ENCODE results near the gene ATP10D. TPM values are rescaled to one million over a fixed set of nuclear protein-coding genes. Genes with fewer than 3 reads are reported as not detected.

Gene ATP10D
- total and polyA plus RNA-seq, 12 donors: 2.8 to 15.7 (median 8.6) TPM

DNA sequence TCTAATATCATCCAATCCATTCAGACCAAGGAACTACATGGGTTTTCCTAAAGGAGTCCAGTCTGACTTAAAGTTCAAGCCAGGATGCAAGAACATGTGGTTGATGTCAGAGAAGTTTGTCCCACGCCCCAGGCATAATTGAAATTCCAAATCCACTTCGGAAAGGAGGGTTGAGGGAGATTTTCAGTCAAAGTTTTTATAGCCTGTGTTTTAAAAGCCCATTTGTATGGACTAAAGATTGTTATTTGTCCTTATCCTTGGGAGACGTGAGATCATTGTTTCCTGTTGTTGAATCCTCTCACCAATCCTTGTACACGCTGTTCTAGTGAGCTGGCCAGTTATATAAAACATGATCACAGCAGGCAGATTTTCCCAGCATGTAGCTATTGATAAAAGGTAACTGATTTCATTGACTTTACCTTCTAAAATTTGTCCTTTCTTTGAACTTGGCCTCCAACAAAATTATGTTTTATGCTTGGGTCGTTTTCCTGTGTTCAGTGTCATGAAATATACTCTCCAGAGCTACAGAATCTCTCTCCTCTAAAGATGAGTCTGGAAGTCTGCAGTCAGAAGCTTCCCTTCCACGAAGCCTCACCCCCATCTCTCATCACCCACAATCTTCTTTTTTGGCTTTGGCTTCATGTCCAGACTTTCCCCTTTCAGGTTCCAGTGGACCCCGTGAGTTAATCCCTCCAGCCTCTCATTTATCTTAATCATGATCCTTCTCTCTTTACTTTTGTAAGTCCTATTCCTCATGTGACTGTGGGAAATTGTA is 92.9 kb downstream of the ATP10D start:
- H3K4me1 ChIP-seq: peaks cover 0 to 33% (median 14%) of the 10 kb centered on the region in 9 donors
- H3K27ac ChIP-seq: peak overlapping the region; percentile 1 to 93 (median 78)
- H3K36me3 ChIP-seq: peaks cover 0 to 98% (median 38%) of the 10 kb centered on the region in 9 donors
- ATAC-seq (peak; percentile 47 to 96 (median 90)), DNase-seq (peak in 1 of 2 donors; percentile 6)
- no peaks in the 10 kb centered on the region for H3K27me3 ChIP-seq
- 40 to 53% methylated on average over 7 of the region's 7 CpGs for WGBS, 2 donors
- no peak overlapping the region for H3K4me3 ChIP-seq
- H3K9me3 ChIP-seq: no peaks in the 10 kb centered on the region
- TF ChIP-seq, protein P1, sequence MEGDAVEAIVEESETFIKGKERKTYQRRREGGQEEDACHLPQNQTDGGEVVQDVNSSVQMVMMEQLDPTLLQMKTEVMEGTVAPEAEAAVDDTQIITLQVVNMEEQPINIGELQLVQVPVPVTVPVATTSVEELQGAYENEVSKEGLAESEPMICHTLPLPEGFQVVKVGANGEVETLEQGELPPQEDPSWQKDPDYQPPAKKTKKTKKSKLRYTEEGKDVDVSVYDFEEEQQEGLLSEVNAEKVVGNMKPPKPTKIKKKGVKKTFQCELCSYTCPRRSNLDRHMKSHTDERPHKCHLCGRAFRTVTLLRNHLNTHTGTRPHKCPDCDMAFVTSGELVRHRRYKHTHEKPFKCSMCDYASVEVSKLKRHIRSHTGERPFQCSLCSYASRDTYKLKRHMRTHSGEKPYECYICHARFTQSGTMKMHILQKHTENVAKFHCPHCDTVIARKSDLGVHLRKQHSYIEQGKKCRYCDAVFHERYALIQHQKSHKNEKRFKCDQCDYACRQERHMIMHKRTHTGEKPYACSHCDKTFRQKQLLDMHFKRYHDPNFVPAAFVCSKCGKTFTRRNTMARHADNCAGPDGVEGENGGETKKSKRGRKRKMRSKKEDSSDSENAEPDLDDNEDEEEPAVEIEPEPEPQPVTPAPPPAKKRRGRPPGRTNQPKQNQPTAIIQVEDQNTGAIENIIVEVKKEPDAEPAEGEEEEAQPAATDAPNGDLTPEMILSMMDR (IDR thresholded peaks at IDR 0.05): no peak
- intact Hi-C loops (cut with DNase I): no loop called here

DNA sequence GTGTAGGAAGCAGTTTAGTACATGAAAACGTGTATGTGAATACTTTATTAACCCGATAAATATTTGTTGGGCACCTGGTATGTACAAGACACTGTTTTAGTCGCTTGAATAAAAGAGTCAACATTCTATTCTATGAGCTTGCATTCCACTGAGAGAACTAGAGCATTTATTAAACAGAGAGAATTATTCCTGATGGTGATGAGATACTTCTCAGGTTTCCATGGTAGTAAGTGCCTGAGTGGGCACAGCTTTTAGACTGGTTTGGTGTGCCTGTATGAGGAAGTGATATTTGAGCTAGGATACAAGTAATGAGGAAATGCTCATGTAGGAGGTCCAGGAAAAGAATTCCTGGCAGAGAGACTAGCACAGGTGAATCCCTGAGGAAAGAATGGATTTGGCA is 94.2 kb downstream of the ATP10D start:
- Histone ChIP-seq H3K9me3 (no peaks in the 10 kb centered on the region), H3K4me3 (no peak overlapping the region), H3K27ac (peak overlapping the region in 9 of 10 donors; percentile 17 to 93 (median 79)), H3K4me1 (peaks cover 0 to 33% (median 14%) of the 10 kb centered on the region in 9 donors), H3K27me3 (no peaks in the 10 kb centered on the region), H3K36me3 (peaks cover 0 to 98% (median 47%) of the 10 kb centered on the region in 9 donors)
- intact Hi-C loops (cut with DNase I): no loop called here
- ATAC-seq (no peak), DNase-seq (no peak)
- WGBS, 2 donors: 76 to 81% methylated on average over 3 of the region's 3 CpGs
- TF ChIP-seq, protein P1 (IDR thresholded peaks at IDR 0.05): no peak

DNA sequence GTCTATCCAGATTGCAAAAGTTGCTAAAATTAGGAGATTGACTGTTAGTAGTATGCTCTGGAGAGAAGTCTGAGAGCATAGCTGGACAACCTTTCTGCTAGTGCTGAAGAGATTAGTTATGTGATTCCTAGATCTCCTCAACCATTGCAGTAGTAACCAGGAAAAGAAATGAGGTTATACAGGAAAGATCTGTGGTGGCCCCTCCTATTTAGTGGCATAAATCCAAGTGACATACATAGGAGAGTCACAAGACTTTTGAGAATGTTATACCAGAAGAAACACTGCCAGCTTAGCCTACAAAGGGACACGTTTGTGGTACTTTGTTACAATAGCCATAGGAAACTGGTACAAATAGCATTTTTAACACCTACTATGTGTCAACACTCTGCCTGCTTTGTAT is 105.2 kb downstream of the ATP10D start:
- H3K27me3 ChIP-seq: no peaks in the 10 kb centered on the region
- peaks cover 0 to 100% (median 68%) of the 10 kb centered on the region in 9 donors for H3K36me3 ChIP-seq
- no peak overlapping the region for H3K27ac ChIP-seq
- TF ChIP-seq, protein P1 (IDR thresholded peaks at IDR 0.05): no peak
- no peak overlapping the region for H3K4me3 ChIP-seq
- peaks cover 0 to 30% (median 10%) of the 10 kb centered on the region in 11 donors for H3K9me3 ChIP-seq
- intact Hi-C loops (cut with DNase I): loop anchor here in 1 of 10 donors (10.0 kb wide), 1 partner anchor 1556 kb away; no protein-coding TSS in a partner anchor
- ATAC-seq: no peak
- 89 to 90% methylated on average over 1 of the region's 1 CpG for WGBS, 2 donors
- no peaks in the 10 kb centered on the region for H3K4me1 ChIP-seq
- DNase-seq: no peak

DNA sequence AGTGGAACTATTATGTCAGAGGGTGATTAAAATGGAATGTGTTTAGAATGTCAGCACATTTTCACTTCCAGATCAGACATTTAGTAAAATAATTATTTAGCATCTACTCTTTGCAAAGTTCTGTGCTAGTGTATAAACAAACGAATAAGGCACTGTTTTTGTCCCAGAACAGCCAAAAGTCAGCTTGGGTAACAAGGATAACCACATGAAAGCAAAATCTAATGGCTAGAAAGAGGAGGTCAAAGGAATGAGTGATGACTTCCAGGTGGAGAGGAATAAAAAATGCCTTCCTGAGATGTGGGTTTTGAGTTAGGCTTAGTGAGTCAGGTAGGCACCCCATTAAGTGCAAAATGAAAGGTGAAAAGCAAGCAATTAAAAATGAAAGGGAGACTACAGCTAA is 112.6 kb downstream of the ATP10D start:
- DNase-seq: no peak
- Histone ChIP-seq H3K4me3 (no peak overlapping the region), H3K36me3 (peaks cover 0 to 41% (median 4%) of the 10 kb centered on the region in 9 donors), H3K4me1 (peaks cover 0 to 8% (median 0%) of the 10 kb centered on the region in 9 donors), H3K27ac (no peak overlapping the region), H3K9me3 (peaks cover 0 to 4% (median 0%) of the 10 kb centered on the region in 11 donors), H3K27me3 (no peaks in the 10 kb centered on the region)
- no peak for ATAC-seq
- 80 to 90% methylated on average over 1 of the region's 1 CpG for WGBS, 2 donors
- TF ChIP-seq, protein P1 (IDR thresholded peaks at IDR 0.05): no peak
- intact Hi-C loops (cut with DNase I): loop anchor here in 1 of 10 donors (10.0 kb wide), 1 partner anchor 1563 kb away; no protein-coding TSS in a partner anchor
